GM10266 (cell line): Measurements from ENCODE around the gene ANO10.

Experiments used
- DNase-seq: peaks from one replicate; pipeline ENCODE4 v3.0.0; 2012; ENCODE audit errors: extremely low spot score
- CTCF ChIP-seq: IDR thresholded peaks from 2 replicates; pipeline ENCODE4 v1.5.1; 2012; ENCODE audit warnings: mild to moderate bottlenecking, low read depth; ENCODE audit not compliant: control insufficient read depth, insufficient read depth; ENCODE audit errors: missing control alignments

Gene ANO10

GRCh38 chr3:43435706-43436105 lies 186.1 kb downstream of the ANO10 start:
- DNase-seq, result no peak
- TF ChIP-seq CTCF, result no peak

GRCh38 chr3:43434431-43434830 lies 187.4 kb downstream of the ANO10 start:
- TF ChIP-seq CTCF, result no peak
- no peak for DNase-seq

GRCh38 chr3:43432462-43432861 lies 189.3 kb downstream of the ANO10 start:
- TF ChIP-seq CTCF, result no peak
- DNase-seq, result no peak

GRCh38 chr3:43426388-43426787 lies 195.4 kb downstream of the ANO10 start:
- TF ChIP-seq CTCF, result no peak
- DNase-seq, result no peak

GRCh38 chr3:43425829-43426228 lies 196.0 kb downstream of the ANO10 start:
- no peak for DNase-seq
- no peak for TF ChIP-seq CTCF

- DNase-seq, result no peak
- no peak for TF ChIP-seq CTCF
Measured at GRCh38 chr3:43423639-43424038, 198.2 kb downstream of the ANO10 start.

- no peak for TF ChIP-seq CTCF
- DNase-seq, result no peak
Measured at GRCh38 chr3:43423142-43423541, 198.7 kb downstream of the ANO10 start.
